GM12891 (cell line): ENCODE measurements around the gene CDKN2AIPNL.

ENCODE experiments used
- POLR2A ChIP-seq: IDR thresholded peaks from 2 replicates; pipeline ENCODE4 v1.6.1; 2011; ENCODE audit warnings: low read depth, low read length, control low read depth
- POLR2AphosphoS5 ChIP-seq: IDR thresholded peaks from 2 replicates; pipeline ENCODE4 v1.6.1; 2011; ENCODE audit warnings: low read depth, low read length, control low read depth
- POU2F2 ChIP-seq: IDR thresholded peaks from 2 replicates; pipeline ENCODE4 v1.6.1; 2011; ENCODE audit warnings: low read depth, mild to moderate bottlenecking, control low read depth, low read length, moderate library complexity
- TAF1 ChIP-seq: IDR thresholded peaks from 2 replicates; pipeline ENCODE4 v1.6.1; 2011; ENCODE audit warnings: low read depth, low read length, control low read depth

GRCh38 chr5:134413046-134413445, 1.4 kb upstream of the CDKN2AIPNL start:
- TF ChIP-seq TAF1: no peak
- no peak for TF ChIP-seq POLR2A
- TF ChIP-seq POLR2AphosphoS5: no peak
- no peak for TF ChIP-seq POU2F2
